Neural progenitor cell (in vitro differentiated cells): ENCODE data around the gene PRKD1. TPM values are rescaled to one million over a fixed set of nuclear protein-coding genes. Genes with fewer than 3 reads are reported as not detected.

Experiments used
- DNase-seq: peaks from one replicate; pipeline ENCODE4 v3.0.0-alpha.2; 2016; ENCODE audit warnings: low spot score
- H2AFZ ChIP-seq: fragments of 200-600 bp; sonication (generic); replicated peaks from 2 replicates; pipeline ENCODE4 v1.6.1; 2016; ENCODE audit warnings: antibody characterized with exemption
- H3F3A ChIP-seq: fragments of 200-600 bp; sonication (generic); 2 replicates; pipeline ENCODE4 v1.6.1; 2016; ENCODE audit warnings: antibody characterized with exemption, low read depth
- H3K27ac ChIP-seq: fragments of 200-600 bp; sonication (generic); 2 replicates; pipeline ENCODE4 v1.5.1; 2016; ENCODE audit warnings: mild to moderate bottlenecking
- H3K27me3 ChIP-seq: fragments of 200-600 bp; sonication (generic); 2 replicates; pipeline ENCODE4 v1.6.1; 2016; ENCODE audit warnings: mild to moderate bottlenecking, moderate library complexity
- H3K36me3 ChIP-seq: fragments of 200-600 bp; sonication (generic); 2 replicates; pipeline ENCODE4 v1.5.1; 2016
- H3K4me1 ChIP-seq: fragments of 200-600 bp; sonication (generic); 2 replicates; pipeline ENCODE4 v1.6.1; 2016; ENCODE audit warnings: mixed run types
- H3K4me2 ChIP-seq: fragments of 200-600 bp; sonication (generic); 2 replicates; pipeline ENCODE4 v1.6.1; 2016
- H3K4me3 ChIP-seq: fragments of 200-600 bp; sonication (generic); 2 replicates; pipeline ENCODE4 v1.5.1; 2016
- H3K79me2 ChIP-seq: fragments of 200-600 bp; sonication (generic); 2 replicates; pipeline ENCODE4 v1.6.1; 2016; ENCODE audit warnings: low read depth
- H3K9ac ChIP-seq: fragments of 200-600 bp; sonication (generic); 2 replicates; pipeline ENCODE4 v1.6.1; 2016
- H3K9me3 ChIP-seq: fragments of 200-600 bp; sonication (generic); 2 replicates; pipeline ENCODE4 v1.5.1; 2016; ENCODE audit warnings: low read depth
- H4K20me1 ChIP-seq: fragments of 200-600 bp; sonication (generic); 2 replicates; pipeline ENCODE4 v1.6.1; 2016; ENCODE audit warnings: low read depth
- H3K27ac Mint-ChIP-seq: 3 replicates; pipeline ENCODE4 v1.8.0; 2021; ENCODE audit warnings: mixed read lengths
- H3K27me3 Mint-ChIP-seq: 2 replicates; pipeline ENCODE4 v1.8.0; 2022; ENCODE audit warnings: low read depth, mild to moderate bottlenecking, inconsistent platforms, moderate library complexity, mixed read lengths; ENCODE audit not compliant: insufficient read depth
- H3K36me3 Mint-ChIP-seq: 3 replicates; pipeline ENCODE4 v1.8.0; 2021; ENCODE audit warnings: mixed read lengths
- H3K4me1 Mint-ChIP-seq: 3 replicates; pipeline ENCODE4 v1.8.0; 2021; ENCODE audit warnings: mixed read lengths
- H3K4me3 Mint-ChIP-seq: 3 replicates; pipeline ENCODE4 v1.8.0; 2021; ENCODE audit warnings: mild to moderate bottlenecking, moderate library complexity, mixed read lengths
- H3K9me3 Mint-ChIP-seq: 3 replicates; pipeline ENCODE4 v1.8.0; 2020; ENCODE audit warnings: mixed read lengths
- EZH2 ChIP-seq: fragments of 200-600 bp; sonication (generic); IDR thresholded peaks from 2 replicates; pipeline ENCODE4 v1.6.1; 2017; ENCODE audit warnings: antibody characterized with exemption, mild to moderate bottlenecking, moderate library complexity
- EZH2phosphoT487 ChIP-seq: fragments of 200-600 bp; sonication (generic); IDR thresholded peaks from 2 replicates; pipeline ENCODE4 v1.6.1; 2017; ENCODE audit warnings: antibody characterized with exemption
- total RNA-seq: library from RNA; depleted of rRNA; stranded (reverse); fragments of >200 nt; gene quantifications from 2 replicates; pipeline ENCODE4 v1.2.3, GENCODE V29; 2015; ENCODE audit warnings: low replicate concordance
- TF ChIP-seq, protein P1 (sequence below): fragments of 200-600 bp; sonication (generic); IDR thresholded peaks from 2 replicates; pipeline ENCODE4 v1.5.1; 2017; ENCODE audit warnings: antibody characterized with exemption, mild to moderate bottlenecking

The PRKD1 gene
- total RNA-seq, 1 donor from 2014 or later, result 8.7 TPM

DNA sequence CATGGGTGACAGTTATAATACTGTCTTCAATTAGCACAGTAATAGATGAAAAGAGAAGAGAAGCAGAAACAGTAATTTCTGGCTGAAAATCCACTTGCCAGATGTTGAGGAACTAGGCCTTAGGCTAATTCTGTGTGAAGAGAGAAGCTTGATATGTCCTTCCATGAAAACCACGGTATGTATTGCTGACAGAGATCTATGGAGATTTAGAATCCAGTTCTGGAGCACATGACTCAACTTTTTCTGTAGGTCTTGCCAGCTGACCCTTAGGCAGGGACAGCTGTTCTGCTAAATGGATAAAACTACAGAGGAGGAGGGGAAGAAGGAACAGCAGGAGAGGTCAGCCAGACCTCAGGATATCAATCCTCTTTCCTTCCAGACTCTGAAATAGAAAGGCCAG, 211.5 kb downstream of the PRKD1 start:
- Mint-ChIP-seq H3K4me3 (no peak overlapping the region), H3K27me3 (no peaks in the 10 kb centered on the region), H3K27ac (no peak overlapping the region), H3K9me3 (no peaks in the 10 kb centered on the region), H3K36me3 (peaks cover 2% of the 10 kb centered on the region), H3K4me1 (peaks cover 8% of the 10 kb centered on the region)
- TF ChIP-seq EZH2 (no peak), EZH2phosphoT487 (no peak)
- TF ChIP-seq, protein P1, sequence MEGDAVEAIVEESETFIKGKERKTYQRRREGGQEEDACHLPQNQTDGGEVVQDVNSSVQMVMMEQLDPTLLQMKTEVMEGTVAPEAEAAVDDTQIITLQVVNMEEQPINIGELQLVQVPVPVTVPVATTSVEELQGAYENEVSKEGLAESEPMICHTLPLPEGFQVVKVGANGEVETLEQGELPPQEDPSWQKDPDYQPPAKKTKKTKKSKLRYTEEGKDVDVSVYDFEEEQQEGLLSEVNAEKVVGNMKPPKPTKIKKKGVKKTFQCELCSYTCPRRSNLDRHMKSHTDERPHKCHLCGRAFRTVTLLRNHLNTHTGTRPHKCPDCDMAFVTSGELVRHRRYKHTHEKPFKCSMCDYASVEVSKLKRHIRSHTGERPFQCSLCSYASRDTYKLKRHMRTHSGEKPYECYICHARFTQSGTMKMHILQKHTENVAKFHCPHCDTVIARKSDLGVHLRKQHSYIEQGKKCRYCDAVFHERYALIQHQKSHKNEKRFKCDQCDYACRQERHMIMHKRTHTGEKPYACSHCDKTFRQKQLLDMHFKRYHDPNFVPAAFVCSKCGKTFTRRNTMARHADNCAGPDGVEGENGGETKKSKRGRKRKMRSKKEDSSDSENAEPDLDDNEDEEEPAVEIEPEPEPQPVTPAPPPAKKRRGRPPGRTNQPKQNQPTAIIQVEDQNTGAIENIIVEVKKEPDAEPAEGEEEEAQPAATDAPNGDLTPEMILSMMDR, result no peak
- H2AFZ ChIP-seq, result no peak overlapping the region
- no peaks in the 10 kb centered on the region for H3K27me3 ChIP-seq
- no peaks in the 10 kb centered on the region for H4K20me1 ChIP-seq
- H3K79me2 ChIP-seq, result no peaks in the 10 kb centered on the region
- no peak overlapping the region for H3K4me2 ChIP-seq
- no peaks in the 10 kb centered on the region for H3K4me1 ChIP-seq
- no peaks in the 10 kb centered on the region for H3K9me3 ChIP-seq
- no peaks in the 10 kb centered on the region for H3K36me3 ChIP-seq
- no peak overlapping the region for H3K4me3 ChIP-seq
- H3K9ac ChIP-seq, result no peak overlapping the region
- no peak for DNase-seq
- H3F3A ChIP-seq, result no peaks in the 10 kb centered on the region
- no peak overlapping the region for H3K27ac ChIP-seq

DNA sequence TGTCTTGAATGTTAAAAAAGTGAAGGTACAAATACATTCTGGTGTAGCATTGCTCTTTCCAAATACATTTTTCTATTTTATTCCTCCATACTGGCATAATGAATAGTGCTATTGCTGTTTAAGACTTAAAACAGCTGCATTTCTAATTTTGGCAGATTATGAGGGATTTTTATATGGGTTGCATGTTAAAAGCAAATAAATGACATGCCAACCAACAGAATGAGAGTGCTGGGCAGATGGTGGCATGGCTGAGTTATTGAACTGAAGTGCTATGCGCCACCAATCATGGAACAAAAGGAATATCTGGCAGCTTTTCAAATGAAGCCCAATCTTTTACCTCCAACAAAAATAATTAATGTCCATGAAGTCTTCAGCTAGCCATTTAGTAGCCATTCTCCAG, 215.0 kb downstream of the PRKD1 start:
- TF ChIP-seq EZH2 (no peak), EZH2phosphoT487 (no peak)
- TF ChIP-seq, protein P1, result no peak
- Mint-ChIP-seq H3K4me3 (no peak overlapping the region), H3K36me3 (peaks cover 2% of the 10 kb centered on the region), H3K9me3 (no peaks in the 10 kb centered on the region), H3K4me1 (peaks cover 8% of the 10 kb centered on the region), H3K27ac (no peak overlapping the region), H3K27me3 (no peaks in the 10 kb centered on the region)
- no peak overlapping the region for H3K27ac ChIP-seq
- no peak overlapping the region for H2AFZ ChIP-seq
- no peaks in the 10 kb centered on the region for H3K27me3 ChIP-seq
- H4K20me1 ChIP-seq, result no peaks in the 10 kb centered on the region
- DNase-seq, result no peak
- no peak overlapping the region for H3K4me2 ChIP-seq
- H3K4me1 ChIP-seq, result no peaks in the 10 kb centered on the region
- H3K9me3 ChIP-seq, result no peaks in the 10 kb centered on the region
- no peak overlapping the region for H3K4me3 ChIP-seq
- no peaks in the 10 kb centered on the region for H3K36me3 ChIP-seq
- H3K79me2 ChIP-seq, result no peaks in the 10 kb centered on the region
- H3F3A ChIP-seq, result no peaks in the 10 kb centered on the region
- no peak overlapping the region for H3K9ac ChIP-seq

DNA sequence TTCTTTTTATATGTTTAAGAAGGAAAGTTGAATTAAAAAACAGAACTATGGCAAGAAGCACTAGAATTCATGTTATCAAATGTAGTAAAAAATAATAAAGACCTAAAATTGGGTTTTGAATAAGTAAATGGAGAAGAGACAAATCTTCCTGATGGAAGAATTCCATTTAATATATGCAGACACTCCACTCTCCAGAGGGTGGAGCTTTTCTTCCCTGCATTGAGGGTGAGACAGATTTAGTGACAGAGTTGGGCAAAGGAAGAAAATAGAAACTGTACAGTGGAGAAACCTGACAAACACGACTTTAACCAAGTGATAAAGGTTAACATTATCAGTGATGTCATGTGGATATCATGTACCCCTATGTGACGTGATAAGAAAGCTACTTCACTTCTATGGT, 217.6 kb downstream of the PRKD1 start:
- Histone ChIP-seq H3K4me1 (no peaks in the 10 kb centered on the region), H3K79me2 (no peaks in the 10 kb centered on the region), H4K20me1 (no peaks in the 10 kb centered on the region), H3K4me3 (no peak overlapping the region), H3K9me3 (no peaks in the 10 kb centered on the region), H2AFZ (no peak overlapping the region), H3K9ac (no peak overlapping the region), H3K36me3 (no peaks in the 10 kb centered on the region), H3K4me2 (no peak overlapping the region), H3K27ac (no peak overlapping the region), H3F3A (no peaks in the 10 kb centered on the region), H3K27me3 (no peaks in the 10 kb centered on the region)
- DNase-seq, result peak; percentile 19
- Mint-ChIP-seq H3K4me3 (no peak overlapping the region), H3K27ac (no peak overlapping the region), H3K4me1 (no peaks in the 10 kb centered on the region), H3K36me3 (peaks cover 2% of the 10 kb centered on the region), H3K27me3 (no peaks in the 10 kb centered on the region), H3K9me3 (no peaks in the 10 kb centered on the region)
- TF ChIP-seq EZH2 (no peak), EZH2phosphoT487 (no peak)
- TF ChIP-seq, protein P1, result peak; percentile 48
